GM21390 (cell line): ENCODE measurements around the gene TEAD1.
A peak's percentile ranks its signal among the peaks of the same experiment; 100 is the strongest.

ENCODE experiments used
- ATAC-seq: cut with Tn5 transposase; IDR thresholded peaks from one replicate; pipeline ENCODE4 v1.9.1; 2021; ENCODE audit not compliant: unreplicated experiment

Gene TEAD1

GRCh38 chr11:12705874-12706273 lies 31.7 kb downstream of the TEAD1 start:
- no peak for ATAC-seq

- no peak for ATAC-seq
These were observed 32.6 kb downstream of the TEAD1 start for GRCh38 chr11:12706545-12707499.

- no peak for ATAC-seq
These were observed 33.3 kb downstream of the TEAD1 start for GRCh38 chr11:12707500-12707880.

- ATAC-seq, result no peak
These were observed 37.3 kb downstream of the TEAD1 start for GRCh38 chr11:12711496-12711895.

- ATAC-seq, result no peak
These were observed 37.9 kb downstream of the TEAD1 start for GRCh38 chr11:12712132-12712531.

- no peak for ATAC-seq
These were observed 40.9 kb downstream of the TEAD1 start for GRCh38 chr11:12715131-12715530.

- ATAC-seq, result no peak
These were observed 41.7 kb downstream of the TEAD1 start for GRCh38 chr11:12715941-12716340.

- no peak for ATAC-seq
These were observed 42.6 kb downstream of the TEAD1 start for GRCh38 chr11:12716816-12717215.

- peak; percentile 95 for ATAC-seq
These were observed 43.6 kb downstream of the TEAD1 start for GRCh38 chr11:12717851-12718291.

- no peak for ATAC-seq
These were observed 45.0 kb downstream of the TEAD1 start for GRCh38 chr11:12719221-12719620.

GRCh38 chr11:12721816-12722604 lies 47.8 kb downstream of the TEAD1 start:
- no peak for ATAC-seq

GRCh38 chr11:12723421-12724300 lies 49.4 kb downstream of the TEAD1 start:
- no peak for ATAC-seq

- ATAC-seq, result no peak
These were observed 50.3 kb downstream of the TEAD1 start for GRCh38 chr11:12724301-12725054.

GRCh38 chr11:12725055-12725862 lies 51.0 kb downstream of the TEAD1 start:
- no peak for ATAC-seq

- ATAC-seq, result no peak
These were observed 51.9 kb downstream of the TEAD1 start for GRCh38 chr11:12725863-12726682.

GRCh38 chr11:12727563-12728211 lies 53.5 kb downstream of the TEAD1 start:
- ATAC-seq, result no peak

- no peak for ATAC-seq
These were observed 54.2 kb downstream of the TEAD1 start for GRCh38 chr11:12728417-12728816.

GRCh38 chr11:12729941-12730340 lies 55.7 kb downstream of the TEAD1 start:
- no peak for ATAC-seq
